HUES48 (cell line): ENCODE results near the gene BTBD16.

ENCODE experiments used
- H3K27ac ChIP-seq: one replicate; pipeline ENCODE4 v1.7.0; 2013; ENCODE audit warnings: low read depth, low read length, inconsistent platforms
- H3K27me3 ChIP-seq: 2 replicates; pipeline ENCODE4 v1.6.1; 2013; ENCODE audit warnings: mild to moderate bottlenecking, low read length; ENCODE audit not compliant: control insufficient read depth, insufficient read depth
- H3K36me3 ChIP-seq: 2 replicates; pipeline ENCODE4 v1.6.1; 2013; ENCODE audit warnings: low read length; ENCODE audit not compliant: control insufficient read depth, insufficient read depth
- H3K4me1 ChIP-seq: 2 replicates; pipeline ENCODE4 v1.6.1; 2013; ENCODE audit warnings: mild to moderate bottlenecking, low read length; ENCODE audit not compliant: control insufficient read depth, insufficient read depth
- H3K4me3 ChIP-seq: 2 replicates; pipeline ENCODE4 v1.5.1; 2013; ENCODE audit warnings: mild to moderate bottlenecking, low read depth, low read length
- H3K9ac ChIP-seq: 2 replicates; pipeline ENCODE4 v1.6.1; 2013; ENCODE audit warnings: mild to moderate bottlenecking, low read depth, low read length, moderate library complexity
- H3K9me3 ChIP-seq: 2 replicates; pipeline ENCODE4 v1.6.1; 2013; ENCODE audit warnings: low read length; ENCODE audit not compliant: control insufficient read depth, insufficient read depth

BTBD16 gene

GRCh38 chr10:122347170-122347841 lies 76.2 kb downstream of the BTBD16 start:
- no peak overlapping the region for H3K4me3 ChIP-seq
- H3K27me3 ChIP-seq = no peaks in the 10 kb centered on the region
- no peak overlapping the region for H3K27ac ChIP-seq
- H3K9ac ChIP-seq = no peak overlapping the region
- H3K36me3 ChIP-seq = no peaks in the 10 kb centered on the region
- peaks cover 14% of the 10 kb centered on the region for H3K4me1 ChIP-seq
- 0 out of 2 replicates have a peak, but pooled peaks cover 9% of the 10 kb centered on the region for H3K9me3 ChIP-seq

DNA sequence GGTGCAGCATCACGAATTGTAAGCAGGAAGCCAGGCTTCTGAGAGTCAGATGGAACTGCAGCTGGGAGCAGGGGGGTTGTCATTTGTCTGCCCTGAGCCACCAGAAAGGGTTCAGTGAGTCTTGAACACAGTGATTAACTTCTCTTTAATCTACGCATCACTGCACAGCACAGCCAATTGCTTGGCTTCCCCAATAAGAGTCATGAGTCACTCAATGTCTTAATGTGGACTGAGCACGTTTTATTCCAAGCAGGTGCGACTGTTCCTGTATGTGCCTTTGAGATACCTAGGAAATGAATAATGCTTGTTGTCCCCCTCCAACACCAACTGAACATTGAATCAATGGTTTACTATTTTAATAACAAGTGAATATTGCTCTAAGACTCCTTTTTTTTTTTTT lies 77.4 kb downstream of the BTBD16 start:
- peaks cover 5% of the 10 kb centered on the region for H3K4me1 ChIP-seq
- no peaks in the 10 kb centered on the region for H3K36me3 ChIP-seq
- 0 out of 2 replicates have a peak, but pooled peaks cover 9% of the 10 kb centered on the region for H3K9me3 ChIP-seq
- H3K27ac ChIP-seq = no peak overlapping the region
- no peaks in the 10 kb centered on the region for H3K27me3 ChIP-seq
- H3K4me3 ChIP-seq = no peak overlapping the region
- H3K9ac ChIP-seq = no peak overlapping the region

GRCh38 chr10:122348935-122349361 lies 77.9 kb downstream of the BTBD16 start:
- Histone ChIP-seq H3K9ac (no peak overlapping the region), H3K36me3 (no peaks in the 10 kb centered on the region), H3K27me3 (no peaks in the 10 kb centered on the region), H3K27ac (no peak overlapping the region), H3K9me3 (0 out of 2 replicates have a peak, but pooled peaks cover 9% of the 10 kb centered on the region), H3K4me3 (no peak overlapping the region), H3K4me1 (0 out of 2 replicates have a peak, but pooled peaks cover under 1% of the 10 kb centered on the region)

GRCh38 chr10:122349758-122350369 lies 78.8 kb downstream of the BTBD16 start:
- H3K4me1 ChIP-seq = no peaks in the 10 kb centered on the region
- no peaks in the 10 kb centered on the region for H3K27me3 ChIP-seq
- 0 out of 2 replicates have a peak, but pooled peaks cover 9% of the 10 kb centered on the region for H3K9me3 ChIP-seq
- H3K9ac ChIP-seq = no peak overlapping the region
- no peaks in the 10 kb centered on the region for H3K36me3 ChIP-seq
- H3K4me3 ChIP-seq = no peak overlapping the region
- no peak overlapping the region for H3K27ac ChIP-seq

DNA sequence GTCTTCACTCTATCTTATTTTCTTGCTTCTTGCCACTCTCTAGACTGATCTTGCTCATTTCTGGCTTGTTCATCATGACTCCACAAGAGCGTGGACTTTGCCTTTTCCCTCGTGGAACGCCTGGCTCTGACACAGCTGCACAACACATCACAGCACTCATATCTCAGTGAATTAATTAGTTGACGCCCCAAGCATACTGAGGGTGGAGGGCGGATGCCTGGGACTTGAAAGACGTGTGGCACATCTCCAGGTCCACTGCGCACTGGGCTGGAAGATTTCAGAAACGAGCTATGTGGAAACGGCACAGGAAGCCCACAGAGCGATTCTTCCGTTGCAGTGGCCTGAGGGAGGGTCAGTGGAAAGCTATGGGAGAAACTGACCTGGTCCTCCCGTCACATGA lies 79.8 kb downstream of the BTBD16 start:
- Histone ChIP-seq H3K4me1 (no peaks in the 10 kb centered on the region), H3K27me3 (no peaks in the 10 kb centered on the region), H3K9me3 (0 out of 2 replicates have a peak, but pooled peaks cover 7% of the 10 kb centered on the region), H3K27ac (no peak overlapping the region), H3K9ac (no peak overlapping the region), H3K36me3 (no peaks in the 10 kb centered on the region), H3K4me3 (no peak overlapping the region)

DNA sequence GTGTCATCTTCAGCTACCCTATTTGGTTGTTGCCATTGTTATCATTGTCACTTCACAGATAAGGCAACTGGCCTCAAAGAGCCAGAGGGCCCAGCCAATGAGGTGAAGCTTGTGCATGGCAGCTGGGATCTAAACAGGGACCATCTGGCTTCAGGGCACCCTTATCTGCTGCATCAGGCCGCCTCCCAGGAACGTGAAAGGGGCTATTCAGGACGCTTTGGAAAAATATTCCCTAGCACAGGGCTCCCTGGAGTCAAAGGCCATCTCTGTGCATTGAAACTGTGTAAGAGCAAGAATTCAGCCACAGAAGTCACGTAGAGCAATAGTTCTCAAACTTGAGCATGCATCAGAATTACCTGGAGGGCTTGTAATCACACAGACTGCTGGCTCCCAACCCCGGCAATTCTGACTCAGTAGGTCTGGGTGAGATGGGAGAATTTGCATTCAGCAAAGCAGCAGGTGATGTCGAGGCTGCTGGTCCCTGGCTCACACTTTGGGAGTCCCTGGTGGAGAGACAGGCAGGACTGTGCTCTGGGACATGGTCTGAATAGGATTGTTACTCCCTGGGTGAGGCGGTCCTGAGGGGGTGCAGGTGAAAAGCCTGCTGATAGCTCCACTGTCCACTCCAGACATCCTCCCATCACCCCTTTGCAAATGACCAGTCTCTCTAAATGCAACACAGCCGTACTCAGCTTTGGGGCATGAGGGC lies 81.9 kb downstream of the BTBD16 start:
- Histone ChIP-seq H3K9me3 (no peaks in the 10 kb centered on the region), H3K4me1 (no peaks in the 10 kb centered on the region), H3K36me3 (no peaks in the 10 kb centered on the region), H3K27me3 (no peaks in the 10 kb centered on the region), H3K9ac (no peak overlapping the region), H3K27ac (no peak overlapping the region), H3K4me3 (no peak overlapping the region)

- H3K36me3 ChIP-seq = no peaks in the 10 kb centered on the region
- H3K4me3 ChIP-seq = no peak overlapping the region
- no peaks in the 10 kb centered on the region for H3K4me1 ChIP-seq
- no peak overlapping the region for H3K9ac ChIP-seq
- H3K9me3 ChIP-seq = no peaks in the 10 kb centered on the region
- H3K27ac ChIP-seq = no peak overlapping the region
- H3K27me3 ChIP-seq = no peaks in the 10 kb centered on the region
Measured at GRCh38 chr10:122354383-122354782, 83.3 kb downstream of the BTBD16 start.

DNA sequence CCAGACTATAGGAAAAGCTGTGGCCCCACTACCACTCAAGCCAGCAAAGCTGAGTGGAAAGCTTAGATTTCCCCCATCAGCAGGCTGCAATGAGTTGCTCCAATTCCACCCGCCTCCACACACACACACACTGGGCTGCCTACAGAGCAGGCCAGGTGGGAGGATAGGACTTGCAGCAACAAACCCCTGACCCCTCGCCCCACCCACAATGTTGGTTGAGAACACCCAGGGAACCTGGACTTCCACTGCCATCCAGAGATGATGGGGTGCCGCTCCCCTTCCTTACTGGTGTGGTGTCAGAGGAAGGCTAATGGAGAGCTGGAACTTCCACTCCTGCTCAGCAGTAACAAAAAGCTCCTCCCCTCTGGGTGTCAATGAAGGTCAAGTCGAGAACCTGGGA lies 86.6 kb downstream of the BTBD16 start:
- H3K4me3 ChIP-seq = no peak overlapping the region
- no peaks in the 10 kb centered on the region for H3K9me3 ChIP-seq
- H3K9ac ChIP-seq = no peak overlapping the region
- H3K27ac ChIP-seq = no peak overlapping the region
- H3K27me3 ChIP-seq = no peaks in the 10 kb centered on the region
- H3K4me1 ChIP-seq = no peaks in the 10 kb centered on the region
- no peaks in the 10 kb centered on the region for H3K36me3 ChIP-seq

DNA sequence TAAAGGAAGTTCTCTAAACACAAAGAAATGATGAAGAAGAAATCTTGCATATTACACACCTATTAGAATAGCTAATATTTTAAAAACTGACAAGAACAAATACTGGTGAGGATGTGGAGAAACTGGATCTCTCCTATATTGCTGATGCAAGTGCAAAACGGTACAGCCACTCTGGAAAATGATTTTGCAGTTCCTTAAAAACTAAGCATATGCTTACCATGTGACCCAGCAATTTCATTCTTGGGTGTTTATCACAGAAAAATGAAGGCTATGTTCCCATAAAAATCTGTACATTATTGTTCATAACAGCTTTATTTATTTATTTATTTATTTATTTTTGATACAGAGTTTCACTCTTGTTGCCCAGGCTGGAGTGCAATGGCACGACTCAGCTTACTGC lies 88.5 kb downstream of the BTBD16 start:
- Histone ChIP-seq H3K27ac (no peak overlapping the region), H3K36me3 (no peaks in the 10 kb centered on the region), H3K27me3 (no peaks in the 10 kb centered on the region), H3K9me3 (no peaks in the 10 kb centered on the region), H3K9ac (no peak overlapping the region), H3K4me1 (peaks cover 3% of the 10 kb centered on the region; the same call in 1 of the 2 replicates), H3K4me3 (no peak overlapping the region)

GRCh38 chr10:122361046-122361445 lies 90.0 kb downstream of the BTBD16 start:
- no peaks in the 10 kb centered on the region for H3K36me3 ChIP-seq
- no peaks in the 10 kb centered on the region for H3K9me3 ChIP-seq
- H3K27me3 ChIP-seq = no peaks in the 10 kb centered on the region
- H3K9ac ChIP-seq = no peak overlapping the region
- H3K27ac ChIP-seq = no peak overlapping the region
- H3K4me3 ChIP-seq = no peak overlapping the region
- H3K4me1 ChIP-seq = peaks cover 3% of the 10 kb centered on the region; the same call in 1 of the 2 replicates
